Psoas muscle (tissue), 8 donors: Measurements from ENCODE around the gene RABGAP1L. TPM values are rescaled to one million over a fixed set of nuclear protein-coding genes. Genes with fewer than 3 reads are reported as not detected.

Source experiments
- ATAC-seq, 4 donors: fragments of 200-7000 bp; cut with Tn5 transposase; one replicate each; pipeline ENCODE4 v1.9.1; 2020; ENCODE audit warnings: moderate library complexity in 3 of 4, mild to moderate bottlenecking in 2 of 4
- DNase-seq, 2 donors: peaks; one replicate each; pipeline ENCODE4 v3.0.0-alpha.2; 2020
- H3K27ac ChIP-seq: fragments of 200-600 bp; one replicate; pipeline ENCODE4 v1.8.0; 2022
- H3K27me3 ChIP-seq, 3 donors: fragments of 200-600 bp in 1 of 3; one replicate each; pipeline versions ENCODE4 v1.6.1 to v1.8.0; 2013 to 2022; ENCODE audit warnings: low read length in 2 of 3, mild to moderate bottlenecking in 2 of 3, moderate library complexity in 1 of 3; ENCODE audit not compliant: insufficient read depth in 3 of 3
- H3K36me3 ChIP-seq, 2 donors: fragments of 200-600 bp in 1 of 2; one replicate each; pipeline versions ENCODE4 v1.6.1 to v1.8.0; 2013 to 2022; ENCODE audit warnings: low read depth in 1 of 2, mild to moderate bottlenecking in 1 of 2, moderate library complexity in 1 of 2; ENCODE audit not compliant: insufficient read depth in 1 of 2
- H3K4me1 ChIP-seq: fragments of 200-600 bp; one replicate; pipeline ENCODE4 v1.8.0; 2022
- H3K4me3 ChIP-seq: fragments of 200-600 bp; one replicate; pipeline ENCODE4 v1.8.0; 2022; ENCODE audit warnings: mild to moderate bottlenecking
- H3K9me3 ChIP-seq: fragments of 200-600 bp; one replicate; pipeline ENCODE4 v1.8.0; 2022
- CTCF ChIP-seq: fragments of 200-600 bp; IDR thresholded peaks from one replicate; pipeline ENCODE4 v1.8.0; 2022; ENCODE audit warnings: antibody characterized with exemption
- WGBS, 3 donors: extraction: QIAGEN DNeasy Blood & Tissue Kit; methylation state at CpG; one replicate each; pipeline versions ENCODE4 v1.1.6 to v1.1.7; 2013; 5-methylcytosine and 5-hydroxymethylcytosine counted together
- intact Hi-C, 2 donors: fragments of 100-400 bp; cut with DNase I; formaldehyde crosslinking; loops; one replicate each; pipeline versions ENCODE4 v1.11.0 to v1.14.2; 2022
- polyA plus RNA-seq, 3 donors: library from polyadenylated mRNA; stranded (reverse); fragments of 200-250 nt; gene quantifications; one replicate each; pipeline ENCODE4 v1.2.3, GENCODE V29; 2013
- total RNA-seq, 4 donors: library from RNA; stranded (reverse); fragmentation: NEBNext Ultra II Directional in 2 of 4; extraction: Animal tissue kit (Norgen Biotek cat#: 25700) in 2 of 4; gene quantifications; one replicate each; pipeline versions ENCODE4 v1.2.1 to v1.2.4, GENCODE V29; 2021 to 2023
- donor health status: healthy with polysubstance abuse.
- donor health status: DM: no; HTN: no; CAD: no; lungs with moderate emphysema.
- donor health status: Bipolar disorder and iron deficiency.
- donor health status: healthy.
- donor health status: DM: yes; HTN: yes; CAD: no.
- donor health status: DM: no; HTN: no; CAD: no.
- donor health status: DM: no; HTN: no; CAD: no.
- donor health status: DM: yes; HTN: yes; CAD: no.

Gene RABGAP1L
- total and polyA plus RNA-seq, 7 donors: 2.9 to 14.4 (median 8.7) TPM

GRCh38 chr1:174777262-174777661 is 617.9 kb downstream of the RABGAP1L start:
- no peak for ATAC-seq
- no peak for DNase-seq
- H3K36me3 ChIP-seq: no peaks in the 10 kb centered on the region
- WGBS, 3 donors: 93 to 99% (median 96%) methylated on average over 2 of the region's 2 CpGs
- no peak overlapping the region for H3K4me3 ChIP-seq
- no peaks in the 10 kb centered on the region for H3K4me1 ChIP-seq
- H3K9me3 ChIP-seq: peaks cover 3% of the 10 kb centered on the region
- no peaks in the 10 kb centered on the region for H3K27me3 ChIP-seq
- intact Hi-C loops: no loop called here
- TF ChIP-seq CTCF: no peak
- no peak overlapping the region for H3K27ac ChIP-seq

GRCh38 chr1:174785510-174785909 is 626.2 kb downstream of the RABGAP1L start:
- peaks cover 5% of the 10 kb centered on the region for H3K4me1 ChIP-seq
- no peak overlapping the region for H3K4me3 ChIP-seq
- H3K9me3 ChIP-seq: no peaks in the 10 kb centered on the region
- H3K36me3 ChIP-seq: no peaks in the 10 kb centered on the region
- no peaks in the 10 kb centered on the region for H3K27me3 ChIP-seq
- intact Hi-C loops: no loop called here
- no peak for DNase-seq
- TF ChIP-seq CTCF: no peak
- 85 to 87% (median 86%) methylated on average over 6 of the region's 6 CpGs for WGBS, 3 donors
- H3K27ac ChIP-seq: no peak overlapping the region
- no peak for ATAC-seq

GRCh38 chr1:174786358-174786757 is 627.0 kb downstream of the RABGAP1L start:
- TF ChIP-seq CTCF: no peak
- Histone ChIP-seq H3K36me3 (no peaks in the 10 kb centered on the region), H3K9me3 (no peaks in the 10 kb centered on the region), H3K4me3 (no peak overlapping the region), H3K4me1 (peaks cover 5% of the 10 kb centered on the region), H3K27me3 (no peaks in the 10 kb centered on the region), H3K27ac (no peak overlapping the region)
- DNase-seq (no peak), ATAC-seq (no peak)
- intact Hi-C loops: no loop called here
- 55 to 67% (median 57%) methylated on average over 2 of the region's 2 CpGs for WGBS, 3 donors

DNA sequence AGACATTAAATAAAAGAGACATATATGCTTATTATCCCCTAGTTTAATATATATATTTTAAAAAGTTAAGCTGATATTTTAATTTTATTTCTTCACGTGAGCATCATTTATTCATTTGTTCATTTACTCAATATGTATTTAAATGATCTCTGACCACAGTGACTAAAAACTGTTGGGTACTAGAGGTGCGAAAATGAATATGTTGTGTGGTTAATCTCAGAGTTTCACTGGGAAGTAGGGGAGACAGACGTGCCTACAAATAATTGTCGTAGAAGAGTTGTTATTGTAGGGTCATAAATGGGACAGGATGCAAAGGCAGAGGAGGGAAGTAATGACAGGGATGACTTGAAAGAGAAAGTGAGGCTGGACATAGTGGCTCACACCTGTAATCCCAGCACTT is 627.4 kb downstream of the RABGAP1L start:
- intact Hi-C loops: no loop called here
- Histone ChIP-seq H3K27ac (no peak overlapping the region), H3K27me3 (no peaks in the 10 kb centered on the region), H3K4me3 (no peak overlapping the region), H3K9me3 (no peaks in the 10 kb centered on the region), H3K4me1 (peaks cover 5% of the 10 kb centered on the region), H3K36me3 (no peaks in the 10 kb centered on the region)
- WGBS, 3 donors: 85 to 88% (median 86%) methylated on average over 4 of the region's 4 CpGs
- no peak for DNase-seq
- no peak for ATAC-seq
- no peak for TF ChIP-seq CTCF

GRCh38 chr1:174788981-174789380 is 629.7 kb downstream of the RABGAP1L start:
- peak in 1 of 4 donors; percentile 61 for ATAC-seq
- intact Hi-C loops: no loop called here
- WGBS, 3 donors: 71 to 95% (median 76%) methylated on average over 1 of the region's 1 CpG

More at GRCh38 chr1:174788981-174789380, 629.7 kb downstream of the RABGAP1L start:
- Histone ChIP-seq H3K27me3 (no peaks in the 10 kb centered on the region), H3K9me3 (no peaks in the 10 kb centered on the region), H3K4me1 (peaks cover 5% of the 10 kb centered on the region), H3K27ac (no peak overlapping the region), H3K36me3 (no peaks in the 10 kb centered on the region), H3K4me3 (no peak overlapping the region)
- DNase-seq: no peak
- no peak for TF ChIP-seq CTCF
